Panc1 (cell line): ENCODE data around the gene KLK15. TPM values are rescaled to one million over a fixed set of nuclear protein-coding genes. Genes with fewer than 3 reads are reported as not detected.

Source experiments
- ATAC-seq: fragments of 200-7000 bp; cut with Tn5 transposase; 2 replicates; pipeline ENCODE4 v1.9.1; 2020; ENCODE audit warnings: mild to moderate bottlenecking, moderate library complexity
- BruUV-seq: library from RNA; stranded (reverse); fragments of 400-500 nt; replicated peaks from 2 replicates; lab custom pipeline; 2021; lab: Mats Ljungman, UMichigan
- CTCF ChIA-PET: fragments of 300-600 bp; sonication (Branson Sonifier 250); formaldehyde crosslinking; loops from one replicate; lab custom pipeline; 2022; ENCODE audit warnings: antibody characterized with exemption; lab: Charles Lee
- POLR2A ChIA-PET: fragments of 300-600 bp; sonication (Branson Sonifier 250); formaldehyde crosslinking; loops from one replicate; lab custom pipeline; 2022; ENCODE audit warnings: antibody characterized with exemption; lab: Charles Lee
- DNase-seq: peaks from one replicate; pipeline ENCODE4 v3.0.0-alpha.2; 2010; ENCODE audit warnings: low read depth, low spot score
- H3K27ac ChIP-seq: 2 replicates; pipeline ENCODE4 v1.5.1; 2011; ENCODE audit warnings: mild to moderate bottlenecking, low read length, inconsistent platforms
- H3K27me3 ChIP-seq: fragments of 200-500 bp; sonication (Bioruptor generic); 2 replicates; pipeline ENCODE4 v1.6.0; 2014; ENCODE audit warnings: low read length, inconsistent platforms; ENCODE audit not compliant: control insufficient read depth, insufficient read depth
- H3K36me3 ChIP-seq: fragments of 200-500 bp; sonication (Bioruptor generic); 2 replicates; pipeline ENCODE4 v1.5.1; 2014; ENCODE audit warnings: inconsistent platforms, mild to moderate bottlenecking, low read length, moderate library complexity; ENCODE audit not compliant: control insufficient read depth, insufficient read depth
- H3K4me1 ChIP-seq: 2 replicates; pipeline ENCODE4 v1.5.1; 2011; ENCODE audit warnings: inconsistent platforms, mild to moderate bottlenecking, low read length, moderate library complexity; ENCODE audit not compliant: control insufficient read depth, insufficient read depth
- H3K4me3 ChIP-seq, 2 experiments: 2 replicates each; pipeline ENCODE4 v1.5.1; 2011 to 2012; ENCODE audit warnings: low read depth in 2 of 2, low read length in 2 of 2, mild to moderate bottlenecking in 2 of 2, inconsistent platforms in 1 of 2, moderate library complexity in 1 of 2
- H3K9me3 ChIP-seq: fragments of 200-500 bp; sonication (Bioruptor generic); 2 replicates; pipeline ENCODE4 v1.5.1; 2014; ENCODE audit warnings: low read depth, mild to moderate bottlenecking, inconsistent platforms, low read length, moderate library complexity; ENCODE audit not compliant: control insufficient read depth, insufficient read depth
- CTCF ChIP-seq: fragments of 450-650 bp; IDR thresholded peaks from 2 replicates; pipeline ENCODE4 v1.5.1; 2017; ENCODE audit warnings: mild to moderate bottlenecking
- POLR2AphosphoS5 ChIP-seq: IDR thresholded peaks from 2 replicates; pipeline ENCODE4 v1.6.1; 2012; ENCODE audit warnings: mild to moderate bottlenecking, low read depth, low read length, moderate library complexity
- REST ChIP-seq, 2 experiments: IDR thresholded peaks; 2 replicates each; pipeline ENCODE4 v1.6.1; 2011 to 2012; ENCODE audit warnings: low read depth in 2 of 2, control low read depth in 1 of 2, low read length in 1 of 2, mild to moderate bottlenecking in 1 of 2, moderate library complexity in 1 of 2; ENCODE audit not compliant: insufficient read depth in 1 of 2
- SIN3A ChIP-seq: IDR thresholded peaks from 2 replicates; pipeline ENCODE4 v1.6.1; 2012; ENCODE audit warnings: low read depth, mild to moderate bottlenecking, low read length, moderate library complexity, borderline replicate concordance; ENCODE audit not compliant: insufficient read depth
- TCF7L2 ChIP-seq: IDR thresholded peaks from 2 replicates; pipeline ENCODE4 v1.6.1; 2011; ENCODE audit warnings: mild to moderate bottlenecking, low read depth, low read length, inconsistent platforms
- in situ Hi-C: cut with HindIII; loops from 2 replicates; pipeline ENCODE4 v1.10.0; 2016; ENCODE audit warnings: low sequenced_read_pairs, low pct_unique_long_range_greater_than_20kb
- intact Hi-C: fragments of 100-400 bp; cut with micrococcal nuclease; formaldehyde crosslinking; loops from one replicate; pipeline ENCODE4 v1.10.0; 2022; ENCODE audit not compliant: unreplicated experiment
- total RNA-seq: library from RNA; stranded (reverse); gene quantifications from one replicate; pipeline ENCODE4 v1.2.1, GENCODE V29; 2021; ENCODE audit not compliant: unreplicated experiment

The KLK15 gene
- total RNA-seq, 1 experiment from 2014 or later = not detected

- POLR2A ChIA-PET = no interaction called here
Observed at GRCh38 chr19:50839712-50840655, 6.6 kb upstream of the KLK15 start.

More at GRCh38 chr19:50839712-50840655, 6.6 kb upstream of the KLK15 start:
- DNase-seq (no peak), ATAC-seq (no peak)
- no TSS peak for BruUV-seq
- intact Hi-C loops = no loop called here
- Histone ChIP-seq H3K36me3 (no peaks in the 10 kb centered on the region), H3K27me3 (peaks cover 2% of the 10 kb centered on the region; the same call in 1 of the 2 replicates), H3K9me3 (no peaks in the 10 kb centered on the region), H3K4me1 (no peaks in the 10 kb centered on the region), H3K4me3 (no peak overlapping the region), H3K27ac (no peak overlapping the region)
- in situ Hi-C loops = no loop called here
- CTCF ChIA-PET = interaction anchor here (0.6 kb wide), 1 partner anchor 33 kb away, joined by 3 read pairs; no protein-coding TSS in a partner anchor
- TF ChIP-seq SIN3A (no peak), POLR2AphosphoS5 (no peak), TCF7L2 (no peak), REST (IDR thresholded peaks at IDR 0.05; ENCODE audit: insufficient read depth in 1 of 2, low read depth in 2 of 2, low read length in 1 of 2) (no peak), CTCF (no peak)
